ENCODE measurements around the gene DCDC1.

The DCDC1 gene

GRCh38 chr11:31199378-31199777 lies 170.2 kb downstream of the DCDC1 start:
- no peak for DNase-seq

GRCh38 chr11:31173926-31174680 lies 195.4 kb downstream of the DCDC1 start:
- no peak for DNase-seq

- no peak for DNase-seq
Observed at GRCh38 chr11:31160504-31161422, 208.8 kb downstream of the DCDC1 start.

GRCh38 chr11:31150841-31151240 lies 218.7 kb downstream of the DCDC1 start:
- DNase-seq = no peak

- no peak for DNase-seq
Observed at GRCh38 chr11:31150011-31150410, 219.5 kb downstream of the DCDC1 start.

- DNase-seq = no peak
Observed at GRCh38 chr11:31141789-31142188, 227.8 kb downstream of the DCDC1 start.

- DNase-seq = no peak
Observed at GRCh38 chr11:31139479-31139878, 230.1 kb downstream of the DCDC1 start.

GRCh38 chr11:31132531-31133421 lies 236.8 kb downstream of the DCDC1 start:
- DNase-seq = no peak

GRCh38 chr11:31131760-31132159 lies 237.8 kb downstream of the DCDC1 start:
- DNase-seq = no peak

- no peak for DNase-seq
Observed at GRCh38 chr11:31127290-31127689, 242.2 kb downstream of the DCDC1 start.

GRCh38 chr11:31120428-31120827 lies 249.1 kb downstream of the DCDC1 start:
- DNase-seq = no peak

GRCh38 chr11:31118566-31118965 lies 251.0 kb downstream of the DCDC1 start:
- DNase-seq = no peak

GRCh38 chr11:31117038-31117437 lies 252.5 kb downstream of the DCDC1 start:
- DNase-seq = no peak

GRCh38 chr11:31114442-31114841 lies 255.1 kb downstream of the DCDC1 start:
- DNase-seq = no peak

GRCh38 chr11:31110830-31111229 lies 258.7 kb downstream of the DCDC1 start:
- DNase-seq = no peak

GRCh38 chr11:31109446-31109845 lies 260.1 kb downstream of the DCDC1 start:
- DNase-seq = no peak

- no peak for DNase-seq
Observed at GRCh38 chr11:31107649-31108048, 261.9 kb downstream of the DCDC1 start.

GRCh38 chr11:31106968-31107576 lies 262.5 kb downstream of the DCDC1 start:
- peak; percentile 28 for DNase-seq

- DNase-seq = no peak
Observed at GRCh38 chr11:31106326-31106725, 263.2 kb downstream of the DCDC1 start.

GRCh38 chr11:31102875-31103274 lies 266.7 kb downstream of the DCDC1 start:
- no peak for DNase-seq

GRCh38 chr11:31102316-31102715 lies 267.2 kb downstream of the DCDC1 start:
- no peak for DNase-seq

GRCh38 chr11:31096191-31096805 lies 273.2 kb downstream of the DCDC1 start:
- no peak for DNase-seq

Measured in stimulated activated CD4-positive, alpha-beta T cell treated with anti-CD3 and anti-CD28 coated beads, Interleukin-12 subunit alpha, Interleukin-12 subunit beta, amount 100 ng/mL, for 4 hours (primary cell).